Measurements from ENCODE around the gene ZC3H15.
"Not testable (repeated sequence)": the region's sequence is repeated elsewhere in the genome, so short reads cannot be mapped to it uniquely, and the experiment has no call there.

Gene ZC3H15

DNA sequence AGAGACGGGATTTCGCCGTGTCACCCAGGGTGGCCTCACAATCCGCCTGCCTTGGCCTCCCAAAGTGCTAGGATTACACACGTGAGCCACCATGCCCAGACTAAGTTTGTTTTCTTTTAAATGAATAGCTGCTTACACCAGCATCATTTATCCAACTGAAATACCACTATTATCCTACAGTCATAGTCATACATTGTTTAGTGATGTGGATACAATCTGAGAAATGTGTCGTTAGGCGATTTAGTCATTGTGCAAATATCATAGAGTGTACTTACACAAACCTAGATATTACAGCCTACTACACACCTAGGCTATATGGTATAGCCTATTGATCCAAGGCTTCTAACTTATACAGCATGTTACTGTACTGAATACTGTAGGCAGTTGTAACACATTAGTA, 10.3 kb downstream of the ZC3H15 start:
- DNase-seq, result no peak

DNA sequence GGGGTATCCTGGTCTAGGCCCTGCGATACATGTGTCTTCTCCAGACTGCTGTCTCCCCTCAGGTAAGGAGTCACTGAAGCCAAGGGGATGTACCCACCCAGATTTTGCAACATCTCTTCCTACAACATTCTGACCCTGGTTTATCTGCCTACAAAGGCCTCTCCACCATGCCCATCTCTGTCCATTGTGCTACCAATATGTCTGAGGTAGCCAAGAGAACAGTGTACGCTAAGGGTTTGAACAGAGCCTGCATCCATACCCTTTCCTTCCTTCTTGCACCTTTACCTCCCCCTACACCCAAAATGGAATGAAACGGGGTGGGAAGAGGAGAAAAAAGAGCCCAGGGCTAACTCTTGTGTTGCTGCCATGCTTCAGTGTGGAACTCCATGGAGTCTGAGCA, 11.9 kb downstream of the ZC3H15 start:
- DNase-seq, result no peak

- no peak for DNase-seq
Measured at GRCh38 chr2:186498834-186499233, 12.8 kb downstream of the ZC3H15 start.

- DNase-seq, result peak; percentile 25
Measured at GRCh38 chr2:186503827-186504606, 18.0 kb downstream of the ZC3H15 start.

DNA sequence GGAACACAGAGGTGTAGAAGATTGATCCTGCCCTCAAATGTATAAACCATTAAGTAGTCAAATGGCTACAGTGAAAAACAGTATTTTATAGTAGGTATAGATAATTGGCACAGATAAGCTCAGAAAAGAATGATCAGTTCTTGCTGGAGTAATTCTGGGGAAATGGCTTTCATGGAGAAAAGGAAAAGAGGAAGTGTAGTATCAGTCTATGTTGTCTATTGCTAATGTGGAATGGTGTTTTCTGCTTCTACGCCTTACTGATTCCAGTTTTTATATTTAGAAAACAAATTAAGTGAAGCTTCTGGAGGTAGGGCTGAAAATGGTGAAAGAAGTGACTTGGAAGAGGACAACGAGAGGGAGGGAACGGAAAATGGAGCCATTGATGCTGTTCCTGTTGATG, 22.2 kb downstream of the ZC3H15 start:
- no peak for DNase-seq

DNA sequence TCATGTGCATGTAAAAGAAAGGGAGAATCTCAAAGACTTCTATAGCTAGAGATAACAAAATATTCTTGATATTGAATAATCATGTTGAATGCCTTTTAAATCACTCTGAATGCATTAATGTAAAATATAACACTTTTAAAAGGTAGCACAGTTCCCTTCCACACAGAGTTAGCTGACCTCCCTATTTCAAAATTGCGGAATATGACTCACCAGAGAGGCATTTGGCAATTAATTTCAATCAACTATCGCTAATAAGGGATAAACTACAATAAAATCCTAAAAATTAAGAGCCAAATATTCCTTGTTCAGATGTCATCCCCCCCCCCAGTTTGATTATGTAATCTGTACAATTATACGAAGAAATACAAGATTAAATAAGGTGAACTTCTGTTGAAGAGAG, 29.3 kb downstream of the ZC3H15 start:
- no peak for DNase-seq

DNA sequence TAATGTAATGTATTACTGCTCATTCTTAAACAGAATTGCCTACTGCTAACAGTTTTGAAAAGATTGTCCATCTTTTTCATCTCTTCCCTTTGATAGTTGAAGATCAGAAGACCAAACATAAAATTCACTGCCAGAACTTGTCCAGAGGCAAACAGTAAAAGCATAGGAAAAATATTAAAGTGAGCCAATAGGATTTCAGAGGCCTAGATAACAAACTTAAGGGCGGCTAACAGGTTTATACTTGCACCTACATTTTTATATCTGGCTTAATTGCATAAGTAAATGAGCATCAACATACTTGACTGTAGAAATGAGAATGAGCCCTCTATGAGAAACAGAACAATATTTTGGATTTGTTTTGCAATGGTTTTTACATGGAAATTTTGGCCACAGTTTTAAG, 30.3 kb downstream of the ZC3H15 start:
- no peak for DNase-seq

- no peak for DNase-seq
Measured at GRCh38 chr2:186517090-186517489, 31.0 kb downstream of the ZC3H15 start.

- no peak for DNase-seq
Measured at GRCh38 chr2:186518291-186518690, 32.2 kb downstream of the ZC3H15 start.

DNA sequence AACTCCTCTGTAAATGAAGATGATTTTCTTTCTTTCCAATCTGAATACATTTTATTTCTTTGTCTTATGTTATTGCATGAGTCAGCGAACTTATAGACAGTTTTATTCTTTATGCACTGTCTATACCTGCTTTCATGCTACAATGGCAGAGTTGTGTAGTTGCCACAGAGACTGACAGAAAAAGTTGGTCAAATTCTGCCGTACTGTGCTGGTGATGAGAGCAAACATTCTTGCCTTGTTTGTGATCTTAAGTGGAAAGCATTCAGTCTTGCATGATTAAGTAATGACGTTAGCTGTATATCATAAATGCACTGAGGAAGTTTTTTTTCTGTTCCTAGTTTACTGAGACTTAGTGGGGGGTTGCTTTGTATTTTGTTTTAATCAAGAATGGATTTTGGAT, 32.9 kb downstream of the ZC3H15 start:
- DNase-seq, result no peak

DNA sequence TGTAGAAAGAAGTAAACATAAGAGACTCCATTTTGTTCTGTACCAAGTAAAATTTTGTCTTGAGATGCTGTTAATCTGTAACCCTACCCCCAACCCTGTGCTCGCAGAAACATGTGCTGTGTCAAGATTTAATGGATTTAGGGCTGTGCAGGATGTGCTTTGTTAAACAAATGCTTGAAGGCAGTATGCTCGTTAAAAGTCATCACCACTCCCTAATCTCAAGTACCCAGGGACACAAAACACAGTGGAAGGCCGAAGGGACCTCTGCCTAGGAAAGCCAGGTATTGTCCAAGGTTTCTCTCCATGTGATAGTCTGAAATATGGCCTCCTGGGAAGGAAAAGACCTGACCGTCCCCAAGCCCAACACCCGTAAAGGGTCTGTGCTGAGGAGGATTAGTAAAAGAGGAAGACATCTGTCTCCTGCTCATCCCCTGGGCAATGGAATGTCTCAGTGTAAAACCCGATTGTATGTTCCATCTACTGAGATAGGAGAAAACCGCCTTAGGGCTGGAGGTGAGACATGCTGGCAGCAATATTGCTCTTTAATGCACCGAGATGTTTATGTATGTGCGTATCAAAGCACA, 35.6 kb downstream of the ZC3H15 start:
- not testable (repeated sequence) for DNase-seq

DNA sequence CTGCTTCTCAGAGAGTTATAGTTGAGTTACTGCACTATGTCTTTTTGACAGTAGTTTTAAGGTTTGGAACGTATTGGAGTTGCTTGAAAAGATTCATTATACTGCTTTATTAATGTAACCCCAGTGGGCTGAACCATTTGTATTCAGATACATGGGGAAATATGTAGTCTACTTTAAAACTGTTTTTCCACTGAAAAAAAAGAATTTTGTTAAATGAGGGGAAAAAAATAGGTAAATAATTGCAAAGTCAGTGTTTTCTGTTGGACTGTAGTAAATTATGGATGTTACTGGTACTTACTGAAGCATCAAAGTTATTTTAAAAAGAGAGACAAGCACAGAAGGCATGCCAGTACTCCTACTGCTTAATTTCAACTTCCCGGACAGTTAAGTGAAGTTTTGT, 36.4 kb downstream of the ZC3H15 start:
- no peak for DNase-seq

DNA sequence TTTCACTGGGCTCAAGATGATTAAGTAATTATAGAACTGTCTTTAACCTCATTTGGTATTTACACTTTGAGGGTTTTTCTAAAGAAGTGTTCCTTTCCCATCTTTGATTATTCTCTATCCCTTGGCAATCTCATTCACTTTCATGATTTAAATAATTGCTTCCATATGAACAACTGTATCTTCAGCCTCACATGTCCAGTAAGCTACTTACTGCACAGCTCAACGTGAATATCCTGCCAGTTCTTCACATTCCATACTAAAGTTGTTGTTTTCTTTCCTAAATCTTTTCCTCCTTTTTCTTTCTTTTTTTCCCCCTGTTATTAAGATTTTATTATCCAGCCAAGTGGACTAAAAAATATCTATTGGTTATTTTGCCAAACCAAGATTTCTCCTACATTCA, 37.7 kb downstream of the ZC3H15 start:
- DNase-seq, result no peak

GRCh38 chr2:186526281-186526680, 40.2 kb downstream of the ZC3H15 start:
- no peak for DNase-seq

GRCh38 chr2:186530314-186530713, 44.3 kb downstream of the ZC3H15 start:
- DNase-seq, result no peak

DNA sequence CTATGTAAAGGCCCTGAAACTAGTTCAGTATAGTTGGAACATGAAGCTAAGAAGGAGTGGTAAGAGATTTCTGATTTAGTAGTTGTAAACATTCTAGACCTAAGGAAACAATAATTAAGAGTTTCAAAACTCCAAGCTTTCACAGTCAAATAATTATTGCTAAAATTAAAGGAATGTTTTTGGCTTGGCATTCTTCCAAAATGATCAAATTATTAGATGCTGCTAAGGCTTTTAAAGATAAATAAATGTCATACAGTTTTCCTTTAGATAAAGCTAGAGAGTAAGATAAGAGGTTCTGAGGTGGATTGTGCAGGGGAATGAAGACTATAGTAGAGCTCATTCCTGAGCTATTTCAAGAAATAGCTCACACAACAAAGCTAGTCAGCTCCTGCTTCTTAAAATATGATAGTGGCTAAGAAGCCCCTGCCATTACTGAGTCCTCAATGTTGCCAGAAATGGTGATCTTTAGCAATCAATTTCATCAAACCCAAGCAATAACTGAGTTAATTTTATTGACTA, 45.3 kb downstream of the ZC3H15 start:
- DNase-seq, result no peak

- no peak for DNase-seq
Measured at GRCh38 chr2:186532891-186533290, 46.8 kb downstream of the ZC3H15 start.

DNA sequence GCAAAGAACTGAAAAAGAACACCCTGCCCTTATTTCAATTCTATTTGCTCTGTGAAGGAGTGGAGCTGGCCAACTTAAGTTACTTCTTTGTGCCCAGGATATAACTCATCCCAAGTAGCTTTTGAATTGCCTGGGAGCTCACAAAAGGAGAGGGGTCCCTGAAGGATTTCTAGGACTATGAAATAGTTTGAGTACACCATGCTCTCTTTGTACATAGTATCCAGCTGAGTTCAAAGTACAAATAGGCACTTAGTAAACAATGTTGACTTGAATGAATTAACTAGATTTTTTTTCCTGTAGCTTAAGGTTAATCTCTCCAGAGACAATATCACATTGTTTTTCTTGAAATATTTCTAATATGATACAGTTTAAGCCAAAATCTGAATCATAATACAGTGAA, 47.7 kb downstream of the ZC3H15 start:
- DNase-seq, result no peak

GRCh38 chr2:186534406-186534805, 48.3 kb downstream of the ZC3H15 start:
- DNase-seq, result no peak

DNA sequence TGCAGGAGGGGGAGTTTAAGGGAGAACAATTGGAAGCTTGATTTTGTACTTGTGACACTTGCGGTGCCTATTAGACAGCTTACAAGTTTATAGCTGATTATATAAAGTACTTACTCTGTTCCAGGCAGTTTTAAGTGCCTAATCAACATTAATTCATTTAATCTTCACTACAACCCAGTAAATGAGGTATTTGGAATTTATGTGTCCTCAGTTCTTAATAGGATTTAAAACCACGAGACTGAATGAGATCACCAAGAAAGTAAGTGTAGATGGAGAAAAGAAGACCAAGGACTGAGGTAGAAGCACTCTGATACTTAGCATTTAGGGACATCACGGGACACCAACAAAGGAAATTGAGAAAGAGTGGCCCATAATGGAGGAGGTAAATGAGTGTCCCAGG, 49.8 kb downstream of the ZC3H15 start:
- no peak for DNase-seq

- no peak for DNase-seq
Measured at GRCh38 chr2:186537019-186537418, 51.0 kb downstream of the ZC3H15 start.

- no peak for DNase-seq
Measured at GRCh38 chr2:186540941-186541340, 54.9 kb downstream of the ZC3H15 start.

GRCh38 chr2:186542002-186542401, 55.9 kb downstream of the ZC3H15 start:
- no peak for DNase-seq

DNA sequence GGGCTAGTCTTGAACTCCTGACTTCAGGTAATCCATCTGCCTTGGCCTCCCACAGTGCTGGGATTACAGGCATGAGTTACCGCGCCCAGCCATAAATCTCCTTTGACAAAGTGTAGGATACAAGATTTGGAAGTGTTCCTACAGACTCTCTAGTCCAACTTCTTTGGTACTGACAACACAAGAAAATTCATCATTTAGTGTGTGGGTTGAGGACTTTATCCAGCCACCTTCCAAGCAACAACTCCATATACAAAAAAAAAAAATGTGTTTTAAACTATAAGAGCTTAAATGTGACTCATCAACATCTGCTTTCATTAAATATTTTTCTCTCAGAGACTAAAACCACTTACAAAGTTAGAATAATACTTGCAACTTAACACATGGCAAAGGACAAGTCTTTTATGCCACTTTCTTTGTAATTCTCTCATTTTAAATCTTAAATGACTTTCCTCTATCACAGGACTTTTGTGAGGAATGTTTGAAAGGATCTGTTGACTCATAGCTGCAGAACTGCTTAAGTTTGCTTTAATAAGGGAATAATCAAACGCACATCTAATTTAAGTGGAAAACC, 57.6 kb downstream of the ZC3H15 start:
- no peak for DNase-seq

Data from SHP77 treated with DMSO at 0.1 percent for 48 hours (cell line).